ENCODE data around the gene CFAP299.

DNA sequence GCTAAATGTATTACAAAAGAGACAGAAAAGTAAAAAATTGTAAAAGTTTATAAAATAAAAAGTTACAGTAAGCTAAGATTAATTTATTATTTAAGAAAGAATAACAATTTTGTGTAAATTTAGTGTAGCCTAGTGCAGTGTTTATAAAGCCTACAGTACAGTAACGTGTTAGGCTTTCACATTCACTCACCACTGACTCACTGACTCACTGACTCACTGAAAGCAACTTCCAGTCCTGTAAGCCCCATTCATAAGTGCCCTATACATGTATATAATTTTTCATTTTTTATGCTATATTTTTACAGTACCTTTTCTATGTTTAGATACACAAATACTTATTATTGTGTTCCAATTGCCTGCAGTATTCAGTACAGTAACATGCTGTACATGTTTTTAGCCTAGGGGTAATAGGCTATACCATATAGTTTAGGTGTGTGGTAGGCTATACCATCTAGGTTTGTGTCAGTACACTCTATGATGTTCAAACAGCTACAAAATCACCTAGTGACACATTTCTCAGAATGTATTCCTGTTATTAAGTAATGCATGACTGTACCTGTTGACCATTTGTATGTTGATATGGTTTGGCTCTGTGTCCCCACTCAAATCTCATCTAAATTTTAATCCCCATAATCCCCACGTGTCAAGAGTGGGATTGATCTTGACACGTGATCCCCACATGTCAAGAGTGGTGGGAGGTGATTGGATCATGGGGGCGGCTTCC lies 57.9 kb downstream of the CFAP299 start:
- no peak for TF ChIP-seq EZH2 (IDR thresholded peaks at IDR 0.05; ENCODE audit: low read depth)
- TF ChIP-seq, protein P1, sequence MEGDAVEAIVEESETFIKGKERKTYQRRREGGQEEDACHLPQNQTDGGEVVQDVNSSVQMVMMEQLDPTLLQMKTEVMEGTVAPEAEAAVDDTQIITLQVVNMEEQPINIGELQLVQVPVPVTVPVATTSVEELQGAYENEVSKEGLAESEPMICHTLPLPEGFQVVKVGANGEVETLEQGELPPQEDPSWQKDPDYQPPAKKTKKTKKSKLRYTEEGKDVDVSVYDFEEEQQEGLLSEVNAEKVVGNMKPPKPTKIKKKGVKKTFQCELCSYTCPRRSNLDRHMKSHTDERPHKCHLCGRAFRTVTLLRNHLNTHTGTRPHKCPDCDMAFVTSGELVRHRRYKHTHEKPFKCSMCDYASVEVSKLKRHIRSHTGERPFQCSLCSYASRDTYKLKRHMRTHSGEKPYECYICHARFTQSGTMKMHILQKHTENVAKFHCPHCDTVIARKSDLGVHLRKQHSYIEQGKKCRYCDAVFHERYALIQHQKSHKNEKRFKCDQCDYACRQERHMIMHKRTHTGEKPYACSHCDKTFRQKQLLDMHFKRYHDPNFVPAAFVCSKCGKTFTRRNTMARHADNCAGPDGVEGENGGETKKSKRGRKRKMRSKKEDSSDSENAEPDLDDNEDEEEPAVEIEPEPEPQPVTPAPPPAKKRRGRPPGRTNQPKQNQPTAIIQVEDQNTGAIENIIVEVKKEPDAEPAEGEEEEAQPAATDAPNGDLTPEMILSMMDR (conservative IDR thresholded peaks at IDR 0.05), result no peak
